ENCODE results near the gene RIF1.

RIF1 gene

DNA sequence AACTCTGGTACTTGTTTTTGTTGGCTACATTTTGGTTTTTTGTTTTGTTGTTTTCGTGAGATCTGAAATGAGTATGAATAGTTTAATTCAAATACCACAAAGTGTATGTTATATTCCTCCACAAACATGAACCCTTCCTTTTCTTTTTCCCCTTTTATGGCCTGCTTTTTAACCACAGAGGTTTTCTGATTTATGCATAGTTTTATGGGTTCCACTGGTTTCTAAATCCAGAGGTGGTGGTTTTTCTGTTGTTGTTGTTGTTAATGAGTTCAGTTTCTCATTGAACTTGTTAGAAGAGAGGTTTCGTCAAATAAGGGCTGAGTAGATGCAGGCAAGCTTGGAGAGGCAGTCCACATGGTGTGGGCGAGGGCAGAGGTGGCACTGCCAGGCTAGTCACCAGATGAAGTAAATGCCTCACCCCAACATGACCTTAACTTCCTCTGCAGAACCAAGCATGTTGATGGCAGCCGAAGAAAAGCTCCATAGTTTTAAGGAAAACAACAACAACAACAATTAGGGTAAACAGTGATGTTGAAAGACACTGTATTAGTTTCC is 72.5 kb downstream of the RIF1 start:
- no peak overlapping the region for H3K27ac ChIP-seq (ENCODE audit: low read depth, low read length)
- no CpG with 5 or more reads among the region's 4 CpGs for WGBS (ENCODE audit: extremely low coverage, insufficient coverage, low lambda C conversion rate)
- no peak overlapping the region for H4K5ac ChIP-seq (ENCODE audit: low read length)
- H3K79me1 ChIP-seq (ENCODE audit: low read length): no peaks in the 10 kb centered on the region
- H3K23ac ChIP-seq (ENCODE audit: low read length): no peak overlapping the region
- H3K4me2 ChIP-seq (ENCODE audit: low read length): no peak overlapping the region
- no peak overlapping the region for H3K9ac ChIP-seq (ENCODE audit: low read length)
- no peak overlapping the region for H2BK15ac ChIP-seq (replicated peaks; ENCODE audit: low read depth)
- no peaks in the 10 kb centered on the region for H3K4me1 ChIP-seq (ENCODE audit: control insufficient read depth, low read depth, low read length)
- no peak overlapping the region for H3K56ac ChIP-seq (ENCODE audit: low read length)
- H3K79me2 ChIP-seq (ENCODE audit: control insufficient read depth, insufficient read depth, low read length): no peaks in the 10 kb centered on the region
- no peak overlapping the region for H2AK5ac ChIP-seq (ENCODE audit: low read length)
- H3K36me3 ChIP-seq (ENCODE audit: control insufficient read depth, insufficient read depth, low read length): no peaks in the 10 kb centered on the region
- no peak overlapping the region for H3K4me3 ChIP-seq (ENCODE audit: low read length)
- H2BK5ac ChIP-seq (ENCODE audit: low read length): no peak overlapping the region
- no peak overlapping the region for H2BK120ac ChIP-seq (ENCODE audit: low read depth, low read length)
- no peak overlapping the region for H4K8ac ChIP-seq (ENCODE audit: low read depth, low read length)
- H3K4ac ChIP-seq (ENCODE audit: low read depth, low read length): no peak overlapping the region
- no peak overlapping the region for H3K18ac ChIP-seq (ENCODE audit: low read length)
- no peak for DNase-seq
- H3K27me3 ChIP-seq (ENCODE audit: insufficient read depth, low read length, poor library complexity): no peaks in the 10 kb centered on the region

DNA sequence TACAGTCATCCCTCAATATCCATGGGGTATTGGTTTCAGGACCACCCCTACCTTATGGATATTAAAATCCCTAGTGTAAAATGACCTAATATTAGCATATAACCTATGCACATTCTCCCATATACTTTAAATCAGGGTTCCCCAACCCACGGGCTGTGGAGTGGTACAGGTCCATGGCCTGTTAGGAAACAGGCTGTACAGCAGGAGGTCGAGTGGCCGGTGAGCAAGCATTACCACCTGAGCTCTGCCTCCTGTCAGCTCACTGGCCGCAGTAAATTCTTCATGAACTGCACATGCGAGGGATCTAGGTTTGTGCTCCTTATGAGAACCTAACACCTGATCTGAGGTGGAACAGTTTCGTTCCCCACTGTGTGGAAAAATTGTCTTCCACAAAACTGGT is 73.8 kb downstream of the RIF1 start:
- no peak for DNase-seq
- H4K8ac ChIP-seq (ENCODE audit: low read depth, low read length): no peak overlapping the region

DNA sequence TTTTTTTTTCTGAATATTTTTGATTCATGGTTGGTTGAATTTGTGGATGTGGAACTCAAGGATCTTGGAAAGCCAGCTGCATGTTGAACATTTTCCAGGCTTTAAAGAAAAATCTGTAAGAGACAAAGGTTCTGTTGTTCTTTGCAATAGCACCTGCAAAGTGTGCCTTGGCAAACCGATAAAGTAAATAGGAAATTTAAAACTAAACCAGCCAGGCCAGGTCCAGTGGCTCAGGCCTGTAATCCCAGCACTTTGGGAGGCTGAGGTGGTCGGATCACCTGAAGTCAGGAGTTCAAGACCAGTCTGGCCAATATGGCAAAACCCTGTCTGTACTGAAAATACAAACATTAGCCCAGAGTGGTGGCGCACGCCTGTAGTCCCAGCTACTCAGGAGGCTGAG is 74.4 kb downstream of the RIF1 start:
- Histone ChIP-seq H3K4me3 (ENCODE audit: low read length) (no peak overlapping the region), H3K56ac (ENCODE audit: low read length) (no peak overlapping the region), H3K23ac (ENCODE audit: low read length) (no peak overlapping the region), H2AK5ac (ENCODE audit: low read length) (no peak overlapping the region), H3K27me3 (ENCODE audit: insufficient read depth, low read length, poor library complexity) (no peaks in the 10 kb centered on the region), H3K79me2 (ENCODE audit: control insufficient read depth, insufficient read depth, low read length) (no peaks in the 10 kb centered on the region), H2BK5ac (ENCODE audit: low read length) (no peak overlapping the region), H2BK120ac (ENCODE audit: low read depth, low read length) (no peak overlapping the region), H3K18ac (ENCODE audit: low read length) (no peak overlapping the region), H3K36me3 (ENCODE audit: control insufficient read depth, insufficient read depth, low read length) (no peaks in the 10 kb centered on the region), H3K4ac (ENCODE audit: low read depth, low read length) (no peak overlapping the region), H3K9ac (ENCODE audit: low read length) (no peak overlapping the region), H4K8ac (ENCODE audit: low read depth, low read length) (no peak overlapping the region), H3K4me1 (ENCODE audit: control insufficient read depth, low read depth, low read length) (no peaks in the 10 kb centered on the region), H2BK15ac (replicated peaks; ENCODE audit: low read depth) (no peak overlapping the region), H3K4me2 (ENCODE audit: low read length) (no peak overlapping the region), H3K79me1 (ENCODE audit: low read length) (no peaks in the 10 kb centered on the region), H4K5ac (ENCODE audit: low read length) (no peak overlapping the region), H3K27ac (ENCODE audit: low read depth, low read length) (no peak overlapping the region)
- DNase-seq: no peak
- no CpG with 5 or more reads among the region's 4 CpGs for WGBS (ENCODE audit: extremely low coverage, insufficient coverage, low lambda C conversion rate)

More for the DNA sequence above, 73.8 kb downstream of the RIF1 start:
- H2BK5ac ChIP-seq (ENCODE audit: low read length): no peak overlapping the region
- H3K9ac ChIP-seq (ENCODE audit: low read length): no peak overlapping the region
- no peaks in the 10 kb centered on the region for H3K27me3 ChIP-seq (ENCODE audit: insufficient read depth, low read length, poor library complexity)
- no peak overlapping the region for H2BK120ac ChIP-seq (ENCODE audit: low read depth, low read length)
- no peak overlapping the region for H3K23ac ChIP-seq (ENCODE audit: low read length)
- no peak overlapping the region for H3K4me2 ChIP-seq (ENCODE audit: low read length)
- H2AK5ac ChIP-seq (ENCODE audit: low read length): no peak overlapping the region
- WGBS (ENCODE audit: extremely low coverage, insufficient coverage, low lambda C conversion rate): no CpG with 5 or more reads among the region's 6 CpGs
- no peak overlapping the region for H3K4ac ChIP-seq (ENCODE audit: low read depth, low read length)
- no peak overlapping the region for H3K18ac ChIP-seq (ENCODE audit: low read length)
- H3K36me3 ChIP-seq (ENCODE audit: control insufficient read depth, insufficient read depth, low read length): no peaks in the 10 kb centered on the region
- no peaks in the 10 kb centered on the region for H3K79me1 ChIP-seq (ENCODE audit: low read length)
- H2BK15ac ChIP-seq (replicated peaks; ENCODE audit: low read depth): no peak overlapping the region
- H3K79me2 ChIP-seq (ENCODE audit: control insufficient read depth, insufficient read depth, low read length): no peaks in the 10 kb centered on the region
- no peak overlapping the region for H3K4me3 ChIP-seq (ENCODE audit: low read length)
- H3K56ac ChIP-seq (ENCODE audit: low read length): no peak overlapping the region
- H4K5ac ChIP-seq (ENCODE audit: low read length): no peak overlapping the region
- H3K4me1 ChIP-seq (ENCODE audit: control insufficient read depth, low read depth, low read length): no peaks in the 10 kb centered on the region
- no peak overlapping the region for H3K27ac ChIP-seq (ENCODE audit: low read depth, low read length)

DNA sequence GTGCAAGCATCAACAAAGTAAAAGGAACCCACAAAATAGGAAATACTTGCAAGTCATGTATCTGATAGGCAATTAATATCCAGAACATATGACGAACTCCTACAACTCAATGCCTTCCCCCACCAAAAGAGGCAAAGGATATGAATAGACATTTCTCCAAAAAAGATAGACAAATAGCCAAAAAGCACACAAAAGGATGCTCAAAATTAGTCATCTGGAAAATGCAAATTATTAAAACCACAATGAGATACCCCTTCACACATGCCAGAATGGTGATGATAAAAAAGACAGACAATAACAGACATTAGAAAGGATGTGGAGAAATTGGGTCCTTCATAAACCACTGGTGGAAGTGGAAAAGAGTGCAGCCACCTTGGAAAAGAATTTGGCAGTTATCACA is 76.4 kb downstream of the RIF1 start:
- Histone ChIP-seq H3K4me1 (ENCODE audit: control insufficient read depth, low read depth, low read length) (no peaks in the 10 kb centered on the region), H3K56ac (ENCODE audit: low read length) (no peak overlapping the region), H3K9ac (ENCODE audit: low read length) (no peak overlapping the region), H3K79me1 (ENCODE audit: low read length) (no peaks in the 10 kb centered on the region), H2BK15ac (replicated peaks; ENCODE audit: low read depth) (no peak overlapping the region), H4K8ac (ENCODE audit: low read depth, low read length) (no peak overlapping the region), H3K18ac (ENCODE audit: low read length) (no peak overlapping the region), H3K23ac (ENCODE audit: low read length) (no peak overlapping the region), H2BK120ac (ENCODE audit: low read depth, low read length) (no peak overlapping the region), H3K79me2 (ENCODE audit: control insufficient read depth, insufficient read depth, low read length) (no peaks in the 10 kb centered on the region), H2BK5ac (ENCODE audit: low read length) (no peak overlapping the region), H3K27me3 (ENCODE audit: insufficient read depth, low read length, poor library complexity) (no peaks in the 10 kb centered on the region), H3K36me3 (ENCODE audit: control insufficient read depth, insufficient read depth, low read length) (no peaks in the 10 kb centered on the region), H3K4ac (ENCODE audit: low read depth, low read length) (no peak overlapping the region), H4K5ac (ENCODE audit: low read length) (no peak overlapping the region), H2AK5ac (ENCODE audit: low read length) (no peak overlapping the region), H3K4me2 (ENCODE audit: low read length) (no peak overlapping the region), H3K4me3 (ENCODE audit: low read length) (no peak overlapping the region), H3K27ac (ENCODE audit: low read depth, low read length) (no peak overlapping the region)
- no peak for DNase-seq
- no CpG with 5 or more reads among the region's 1 CpG for WGBS (ENCODE audit: extremely low coverage, insufficient coverage, low lambda C conversion rate)

DNA sequence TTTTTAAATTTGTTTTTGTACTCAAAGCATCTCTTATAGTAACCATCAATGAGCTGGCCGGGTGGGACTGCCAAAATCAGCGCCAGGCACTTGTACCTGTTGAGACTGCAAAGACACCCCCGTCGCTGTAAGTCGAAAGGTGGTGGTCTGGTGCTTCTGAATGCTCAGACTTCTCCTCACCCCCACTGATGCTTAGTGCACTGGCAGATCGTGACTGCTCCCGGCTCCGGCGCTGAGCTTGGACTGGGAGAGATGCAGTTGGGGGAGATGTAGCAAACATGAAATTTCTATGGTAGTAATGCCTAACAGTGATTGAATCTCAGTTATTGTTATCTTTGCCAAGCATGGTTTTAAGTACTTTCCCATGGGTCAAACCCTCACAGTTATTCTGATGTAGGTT is 80.6 kb downstream of the RIF1 start:
- Histone ChIP-seq H3K4me3 (ENCODE audit: low read length) (no peak overlapping the region), H4K8ac (ENCODE audit: low read depth, low read length) (no peak overlapping the region), H2BK5ac (ENCODE audit: low read length) (no peak overlapping the region), H3K27ac (ENCODE audit: low read depth, low read length) (no peak overlapping the region), H3K56ac (ENCODE audit: low read length) (no peak overlapping the region), H3K4ac (ENCODE audit: low read depth, low read length) (no peak overlapping the region), H2BK15ac (replicated peaks; ENCODE audit: low read depth) (no peak overlapping the region), H3K79me1 (ENCODE audit: low read length) (no peaks in the 10 kb centered on the region), H2BK120ac (ENCODE audit: low read depth, low read length) (no peak overlapping the region), H3K4me1 (ENCODE audit: control insufficient read depth, low read depth, low read length) (no peaks in the 10 kb centered on the region), H3K79me2 (ENCODE audit: control insufficient read depth, insufficient read depth, low read length) (no peaks in the 10 kb centered on the region), H3K36me3 (ENCODE audit: control insufficient read depth, insufficient read depth, low read length) (no peaks in the 10 kb centered on the region), H3K4me2 (ENCODE audit: low read length) (no peak overlapping the region), H3K18ac (ENCODE audit: low read length) (no peak overlapping the region), H3K9ac (ENCODE audit: low read length) (no peak overlapping the region), H2AK5ac (ENCODE audit: low read length) (no peak overlapping the region), H4K5ac (ENCODE audit: low read length) (no peak overlapping the region), H3K27me3 (ENCODE audit: insufficient read depth, low read length, poor library complexity) (no peaks in the 10 kb centered on the region), H3K23ac (ENCODE audit: low read length) (no peak overlapping the region)
- no peak for DNase-seq
- no CpG with 5 or more reads among the region's 9 CpGs for WGBS (ENCODE audit: extremely low coverage, insufficient coverage, low lambda C conversion rate)

DNA sequence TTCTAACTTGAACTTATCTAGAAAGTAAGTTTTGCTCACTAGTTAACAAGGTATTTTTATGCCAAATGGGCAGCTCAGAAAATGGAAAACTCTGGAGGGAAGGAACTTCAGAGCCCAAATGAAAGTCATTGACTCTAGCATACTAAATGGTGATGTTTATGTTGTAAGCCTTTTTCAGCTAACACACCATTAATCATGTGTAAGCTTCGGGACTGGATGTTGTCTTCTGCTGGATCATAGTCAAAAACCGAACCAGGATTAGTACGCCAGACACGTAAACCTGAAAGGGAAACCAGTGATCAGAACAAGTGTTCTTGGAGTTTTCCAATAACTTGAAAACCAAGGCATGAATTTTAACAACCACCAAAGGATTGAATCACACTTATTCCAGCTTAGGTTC is 81.8 kb downstream of the RIF1 start:
- Histone ChIP-seq H2BK15ac (replicated peaks; ENCODE audit: low read depth) (no peak overlapping the region), H3K9ac (ENCODE audit: low read length) (no peak overlapping the region), H3K27me3 (ENCODE audit: insufficient read depth, low read length, poor library complexity) (no peaks in the 10 kb centered on the region), H2BK120ac (ENCODE audit: low read depth, low read length) (no peak overlapping the region), H3K79me2 (ENCODE audit: control insufficient read depth, insufficient read depth, low read length) (no peaks in the 10 kb centered on the region), H3K4me3 (ENCODE audit: low read length) (no peak overlapping the region), H3K56ac (ENCODE audit: low read length) (no peak overlapping the region), H3K23ac (ENCODE audit: low read length) (no peak overlapping the region), H4K5ac (ENCODE audit: low read length) (no peak overlapping the region), H3K27ac (ENCODE audit: low read depth, low read length) (no peak overlapping the region), H3K4me2 (ENCODE audit: low read length) (no peak overlapping the region), H3K79me1 (ENCODE audit: low read length) (no peaks in the 10 kb centered on the region), H2AK5ac (ENCODE audit: low read length) (no peak overlapping the region), H3K18ac (ENCODE audit: low read length) (no peak overlapping the region), H3K36me3 (ENCODE audit: control insufficient read depth, insufficient read depth, low read length) (no peaks in the 10 kb centered on the region), H3K4me1 (ENCODE audit: control insufficient read depth, low read depth, low read length) (no peaks in the 10 kb centered on the region), H2BK5ac (ENCODE audit: low read length) (no peak overlapping the region), H3K4ac (ENCODE audit: low read depth, low read length) (no peak overlapping the region), H4K8ac (ENCODE audit: low read depth, low read length) (no peak overlapping the region)
- WGBS (ENCODE audit: extremely low coverage, insufficient coverage, low lambda C conversion rate): no CpG with 5 or more reads among the region's 4 CpGs
- no peak for DNase-seq

Data from mesendoderm (in vitro differentiated cells).